ENCODE data around the gene HBQ1.
"Not testable (repeated sequence)": the region's sequence is repeated elsewhere in the genome, so short reads cannot be mapped to it uniquely, and the experiment has no call there.

The HBQ1 gene

GRCh38 chr16:162271-162991 is 17.8 kb upstream of the HBQ1 start:
- DNase-seq, result no peak

GRCh38 chr16:163139-163538 is 17.1 kb upstream of the HBQ1 start:
- not testable (repeated sequence) for DNase-seq

- DNase-seq, result not testable (repeated sequence)
These were observed 16.6 kb upstream of the HBQ1 start for GRCh38 chr16:163696-164095.

- not testable (repeated sequence) for DNase-seq
These were observed 16.0 kb upstream of the HBQ1 start for GRCh38 chr16:164134-164823.

GRCh38 chr16:164827-165538 is 15.3 kb upstream of the HBQ1 start:
- DNase-seq, result no peak

- no peak for DNase-seq
These were observed 14.5 kb upstream of the HBQ1 start, which contains the start of gene HBM for GRCh38 chr16:165539-166374. TSS of gene HBM (plus strand) at chr16:165978. CDS start at chr16:165998, 20 bp downstream.

- DNase-seq, result no peak
These were observed 13.7 kb upstream of the HBQ1 start for GRCh38 chr16:166375-167121.

GRCh38 chr16:167122-167690 is 13.1 kb upstream of the HBQ1 start:
- DNase-seq, result no peak

GRCh38 chr16:168424-168823 is 11.8 kb upstream of the HBQ1 start:
- no peak for DNase-seq

GRCh38 chr16:169014-169413 is 11.2 kb upstream of the HBQ1 start:
- no peak for DNase-seq

- DNase-seq, result not testable (repeated sequence)
These were observed 10.2 kb upstream of the HBQ1 start for GRCh38 chr16:170088-170507.

GRCh38 chr16:170788-171187 is 9.5 kb upstream of the HBQ1 start:
- no peak for DNase-seq

GRCh38 chr16:172374-172941 is 7.8 kb upstream of the HBQ1 start, which contains the start of gene HBA2:
TSS of gene HBA2 (plus strand) at chr16:172876. CDS start at chr16:172913, 37 bp downstream.
- not testable (repeated sequence) for DNase-seq

GRCh38 chr16:173211-173854 is 6.9 kb upstream of the HBQ1 start:
- DNase-seq, result not testable (repeated sequence)

GRCh38 chr16:173928-174769 is 6.1 kb upstream of the HBQ1 start:
- DNase-seq, result peak; percentile 55

GRCh38 chr16:175011-175949 is 5.0 kb upstream of the HBQ1 start:
- DNase-seq, result no peak

- not testable (repeated sequence) for DNase-seq
These were observed 4.3 kb upstream of the HBQ1 start for GRCh38 chr16:176006-176405.

Measured in left hindlimb (tissue), 1 donor.